ENCODE results near the gene HABP4.
"Not testable (repeated sequence)": the region's sequence is repeated elsewhere in the genome, so short reads cannot be mapped to it uniquely, and the experiment has no call there.

HABP4 gene

DNA sequence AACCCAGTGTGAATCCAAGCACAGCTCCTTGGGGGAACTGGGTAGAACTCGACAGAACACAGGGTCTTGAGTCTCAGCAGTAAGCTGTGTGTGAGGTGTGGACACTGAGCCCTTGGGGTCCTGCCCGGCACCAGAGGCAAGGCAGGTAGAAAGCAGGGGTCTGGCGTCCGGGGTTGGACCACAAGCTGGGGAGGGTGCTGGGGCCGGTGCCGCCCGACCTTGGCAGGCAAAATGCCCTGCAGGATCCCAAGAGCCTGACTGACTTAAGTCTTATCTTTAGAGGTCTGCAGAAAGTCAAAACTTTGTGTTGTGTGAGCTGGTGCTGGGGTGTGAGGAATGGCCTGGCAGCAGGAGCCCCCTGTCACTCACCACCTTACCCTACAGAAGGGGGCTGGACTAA, 49.3 kb downstream of the HABP4 start:
- TF ChIP-seq, protein P1, sequence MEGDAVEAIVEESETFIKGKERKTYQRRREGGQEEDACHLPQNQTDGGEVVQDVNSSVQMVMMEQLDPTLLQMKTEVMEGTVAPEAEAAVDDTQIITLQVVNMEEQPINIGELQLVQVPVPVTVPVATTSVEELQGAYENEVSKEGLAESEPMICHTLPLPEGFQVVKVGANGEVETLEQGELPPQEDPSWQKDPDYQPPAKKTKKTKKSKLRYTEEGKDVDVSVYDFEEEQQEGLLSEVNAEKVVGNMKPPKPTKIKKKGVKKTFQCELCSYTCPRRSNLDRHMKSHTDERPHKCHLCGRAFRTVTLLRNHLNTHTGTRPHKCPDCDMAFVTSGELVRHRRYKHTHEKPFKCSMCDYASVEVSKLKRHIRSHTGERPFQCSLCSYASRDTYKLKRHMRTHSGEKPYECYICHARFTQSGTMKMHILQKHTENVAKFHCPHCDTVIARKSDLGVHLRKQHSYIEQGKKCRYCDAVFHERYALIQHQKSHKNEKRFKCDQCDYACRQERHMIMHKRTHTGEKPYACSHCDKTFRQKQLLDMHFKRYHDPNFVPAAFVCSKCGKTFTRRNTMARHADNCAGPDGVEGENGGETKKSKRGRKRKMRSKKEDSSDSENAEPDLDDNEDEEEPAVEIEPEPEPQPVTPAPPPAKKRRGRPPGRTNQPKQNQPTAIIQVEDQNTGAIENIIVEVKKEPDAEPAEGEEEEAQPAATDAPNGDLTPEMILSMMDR (IDR thresholded peaks at IDR 0.05; ENCODE audit: control insufficient read depth, insufficient read depth, low read depth, low read length, missing control alignments), result no peak
- DNase-seq (ENCODE audit: low read depth), result no peak
- no peak overlapping the region for H3K4me3 ChIP-seq (ENCODE audit: control insufficient read depth, low read depth, low read length)

DNA sequence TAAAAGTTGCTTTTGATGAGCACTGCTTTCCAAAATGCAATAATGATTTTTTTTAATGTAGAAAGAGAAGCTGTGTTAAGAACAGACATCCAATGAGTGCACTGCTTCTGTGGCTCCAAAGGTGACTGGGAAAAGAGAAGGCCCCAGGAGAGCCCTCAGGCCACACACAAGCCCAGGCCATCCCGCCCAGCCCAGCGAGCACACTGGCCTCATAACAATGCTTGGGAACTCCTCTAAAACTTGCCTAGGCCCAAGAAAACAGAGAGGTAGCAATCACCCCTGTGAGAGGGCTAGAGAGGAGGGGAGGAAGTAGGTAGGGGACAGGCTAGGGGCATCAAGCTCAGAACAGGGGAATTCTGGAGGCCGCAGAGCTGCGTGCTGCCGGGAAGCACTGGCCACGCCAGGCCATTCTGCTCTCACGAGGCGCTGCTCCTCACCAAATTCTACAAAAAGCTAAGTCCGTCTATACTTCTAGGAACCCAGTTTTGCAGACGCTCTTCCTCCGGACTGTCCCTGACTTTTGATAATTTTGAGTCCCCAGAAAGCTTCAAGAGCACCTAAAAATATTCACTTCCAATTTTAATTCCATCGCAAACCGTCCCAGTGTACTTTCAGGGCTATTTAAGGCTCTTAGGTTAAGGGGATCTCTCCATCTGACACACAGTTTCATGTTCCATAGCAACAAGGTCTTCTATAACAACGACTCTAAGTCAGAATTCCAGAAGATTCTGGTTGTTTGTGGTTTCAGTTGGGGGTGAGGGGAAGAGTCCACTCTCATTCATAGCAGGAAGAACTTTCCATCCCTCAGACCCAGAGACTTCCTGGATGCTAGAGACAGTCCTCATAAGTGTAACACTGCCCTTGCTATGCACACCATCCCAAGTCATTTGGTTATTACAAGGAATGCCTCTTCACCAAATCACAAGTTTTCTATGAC, 51.0 kb downstream of the HABP4 start:
- TF ChIP-seq, protein P1 (IDR thresholded peaks at IDR 0.05; ENCODE audit: control insufficient read depth, insufficient read depth, low read depth, low read length, missing control alignments), result no peak
- DNase-seq (ENCODE audit: low read depth), result no peak
- no peak overlapping the region for H3K4me3 ChIP-seq (ENCODE audit: control insufficient read depth, low read depth, low read length)

DNA sequence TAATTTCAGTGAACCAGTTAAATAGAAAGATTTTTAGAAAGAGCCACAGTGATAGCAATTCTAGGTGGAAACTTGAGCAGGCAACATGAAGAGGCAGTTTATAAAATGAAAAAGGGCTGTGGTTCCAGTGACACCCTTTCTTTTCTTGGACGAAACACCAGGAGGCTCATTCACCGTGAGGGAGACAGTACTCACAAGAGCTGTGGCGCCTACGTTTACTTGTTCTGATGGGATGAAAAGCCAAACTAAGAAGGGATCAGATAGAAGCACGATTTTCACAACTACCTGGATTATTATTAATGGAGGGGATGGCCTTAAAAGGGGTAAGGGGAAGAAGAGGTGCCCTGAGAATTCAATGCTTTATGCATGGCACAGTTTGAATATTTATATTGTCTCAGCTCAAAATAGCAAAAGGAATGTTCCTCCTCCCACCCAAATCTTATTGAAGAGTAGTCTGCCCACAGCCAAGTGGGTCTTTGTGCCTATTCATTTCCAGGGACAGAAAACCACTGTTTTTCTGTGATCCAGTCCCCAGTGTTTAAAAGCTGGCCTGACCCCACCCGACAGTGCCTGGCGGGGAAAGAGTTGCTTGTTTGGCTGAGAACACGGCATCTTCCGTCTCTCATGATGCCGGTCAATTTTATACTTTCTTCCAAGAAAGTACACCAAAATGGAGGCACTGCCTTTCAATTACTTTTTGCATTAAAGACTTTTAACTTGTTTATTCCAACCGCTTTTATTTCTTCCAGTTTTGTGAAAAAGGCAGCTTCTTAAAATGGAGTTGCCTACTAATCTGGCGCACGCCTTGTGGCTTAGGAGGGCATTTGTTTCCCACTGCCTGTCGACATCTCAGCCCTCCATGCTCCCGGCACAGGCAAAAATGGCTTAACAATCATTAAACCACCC, 51.9 kb downstream of the HABP4 start:
- TF ChIP-seq, protein P1 (IDR thresholded peaks at IDR 0.05; ENCODE audit: control insufficient read depth, insufficient read depth, low read depth, low read length, missing control alignments), result no peak
- no peak overlapping the region for H3K4me3 ChIP-seq (ENCODE audit: control insufficient read depth, low read depth, low read length)
- DNase-seq (ENCODE audit: low read depth), result no peak

DNA sequence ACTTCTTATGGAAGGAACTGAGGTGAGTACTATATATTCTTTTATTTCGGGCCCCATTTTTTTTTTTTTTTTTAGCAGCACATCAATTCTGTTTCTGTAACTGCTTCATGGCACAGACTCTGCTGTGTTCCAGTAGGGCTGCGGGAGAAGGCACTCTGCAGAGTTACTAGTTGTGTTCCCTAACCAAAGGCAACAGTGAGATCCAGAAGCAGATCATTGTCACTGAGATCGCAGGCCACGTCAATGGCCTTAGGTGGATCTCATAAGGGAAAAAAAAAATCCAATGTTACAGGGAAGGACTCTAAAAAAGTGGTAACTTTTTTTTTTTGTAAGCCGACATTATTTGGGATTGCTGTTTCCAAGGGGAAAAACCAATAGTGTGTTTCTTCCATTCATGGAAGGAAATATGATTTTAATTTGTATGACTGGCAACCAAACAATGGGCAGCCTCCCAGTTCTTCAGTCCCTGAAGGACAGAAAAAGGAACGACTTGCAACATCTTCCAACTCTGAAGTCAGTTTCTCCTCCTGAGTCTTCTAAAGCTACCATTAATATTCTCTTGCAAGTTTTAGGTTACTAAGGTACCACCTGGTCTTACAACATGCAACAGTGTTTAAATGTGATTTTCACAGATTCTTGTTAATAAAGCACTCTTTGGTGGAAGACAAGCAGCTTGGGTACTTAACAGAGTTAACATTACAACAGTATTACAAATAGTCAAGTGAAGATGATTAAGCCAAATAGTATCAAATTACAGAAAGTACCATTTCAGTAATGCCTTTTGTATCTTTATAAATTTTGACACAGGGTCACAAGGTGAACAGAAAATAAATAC, 52.8 kb downstream of the HABP4 start:
- H3K4me3 ChIP-seq (ENCODE audit: control insufficient read depth, low read depth, low read length), result no peak overlapping the region
- TF ChIP-seq, protein P1 (IDR thresholded peaks at IDR 0.05; ENCODE audit: control insufficient read depth, insufficient read depth, low read depth, low read length, missing control alignments), result no peak
- DNase-seq (ENCODE audit: low read depth), result no peak

DNA sequence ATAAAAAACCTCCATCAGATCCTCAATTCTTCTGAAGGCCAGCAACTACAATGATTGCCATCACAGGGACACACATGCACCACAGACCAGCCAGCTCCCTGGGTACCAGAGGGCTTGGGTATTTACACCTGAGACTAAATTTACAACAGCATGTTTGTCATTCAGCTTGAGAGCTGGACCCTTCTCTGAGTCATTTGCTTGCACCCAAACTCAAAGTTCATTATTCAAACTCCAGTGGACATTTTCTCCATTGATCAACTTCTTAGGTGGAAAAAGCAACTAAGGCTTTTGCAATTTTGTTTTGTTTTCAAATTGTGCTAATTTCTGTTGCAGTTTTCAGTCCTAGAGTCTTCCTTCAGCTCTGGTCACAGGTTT, 53.4 kb downstream of the HABP4 start:
- not testable (repeated sequence) for DNase-seq (ENCODE audit: low read depth); H3K4me3 ChIP-seq (ENCODE audit: control insufficient read depth, low read depth, low read length)

DNA sequence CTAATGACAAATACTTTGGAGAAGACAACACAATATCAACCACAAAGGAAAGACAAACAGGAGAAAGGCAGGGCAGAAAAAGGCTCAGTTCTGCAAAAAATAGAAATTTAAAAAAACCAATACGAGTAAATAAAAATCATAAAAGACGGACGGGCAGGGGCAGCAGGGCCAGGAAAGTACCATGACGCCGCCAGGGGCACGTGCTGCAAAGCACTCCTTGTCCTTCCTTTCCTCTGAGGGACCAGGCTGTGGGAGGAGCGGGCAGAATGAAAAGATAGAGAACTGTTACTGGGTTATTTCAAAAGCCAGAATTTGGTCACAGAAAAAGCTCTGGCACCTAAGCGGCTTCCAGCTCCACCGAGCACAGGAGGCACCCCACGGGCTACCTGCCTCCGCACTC, 53.9 kb downstream of the HABP4 start:
- H3K4me3 ChIP-seq (ENCODE audit: control insufficient read depth, low read depth, low read length), result no peak overlapping the region
- TF ChIP-seq, protein P1 (IDR thresholded peaks at IDR 0.05; ENCODE audit: control insufficient read depth, insufficient read depth, low read depth, low read length, missing control alignments), result no peak
- no peak for DNase-seq (ENCODE audit: low read depth)

Data from AG09309 (cell line).